Prostate gland (tissue), 2 donors: ENCODE results near the gene DLG2.

ENCODE experiments used
- POLR2A ChIP-seq: fragments of 450-650 bp; IDR thresholded peaks from one replicate; pipeline ENCODE4 v1.6.1; 2016; ENCODE audit warnings: antibody characterized with exemption, mild to moderate bottlenecking
- POLR2AphosphoS5 ChIP-seq: sonication (generic); formaldehyde crosslinking; IDR thresholded peaks from one replicate; pipeline ENCODE4 v1.6.1; 2017; ENCODE audit warnings: antibody characterized with exemption
- TF ChIP-seq, protein P1 (sequence below), 4 experiments: fragments of 200-600 bp in 2 of 4; fragments of 450-650 bp in 2 of 4; sonication (generic) in 2 of 4; IDR thresholded peaks; 1 replicate in 3 of 4; 2 replicates in 1 of 4; pipeline ENCODE4 v1.5.1; 2016 to 2019; ENCODE audit warnings: antibody characterized with exemption in 4 of 4, mild to moderate bottlenecking in 2 of 4, moderate library complexity in 2 of 4

GRCh38 chr11:84564180-84564866 is 1062.8 kb downstream of the DLG2 start:
- TF ChIP-seq, protein P1, sequence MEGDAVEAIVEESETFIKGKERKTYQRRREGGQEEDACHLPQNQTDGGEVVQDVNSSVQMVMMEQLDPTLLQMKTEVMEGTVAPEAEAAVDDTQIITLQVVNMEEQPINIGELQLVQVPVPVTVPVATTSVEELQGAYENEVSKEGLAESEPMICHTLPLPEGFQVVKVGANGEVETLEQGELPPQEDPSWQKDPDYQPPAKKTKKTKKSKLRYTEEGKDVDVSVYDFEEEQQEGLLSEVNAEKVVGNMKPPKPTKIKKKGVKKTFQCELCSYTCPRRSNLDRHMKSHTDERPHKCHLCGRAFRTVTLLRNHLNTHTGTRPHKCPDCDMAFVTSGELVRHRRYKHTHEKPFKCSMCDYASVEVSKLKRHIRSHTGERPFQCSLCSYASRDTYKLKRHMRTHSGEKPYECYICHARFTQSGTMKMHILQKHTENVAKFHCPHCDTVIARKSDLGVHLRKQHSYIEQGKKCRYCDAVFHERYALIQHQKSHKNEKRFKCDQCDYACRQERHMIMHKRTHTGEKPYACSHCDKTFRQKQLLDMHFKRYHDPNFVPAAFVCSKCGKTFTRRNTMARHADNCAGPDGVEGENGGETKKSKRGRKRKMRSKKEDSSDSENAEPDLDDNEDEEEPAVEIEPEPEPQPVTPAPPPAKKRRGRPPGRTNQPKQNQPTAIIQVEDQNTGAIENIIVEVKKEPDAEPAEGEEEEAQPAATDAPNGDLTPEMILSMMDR (IDR thresholded peaks at IDR 0.05) = peak; percentile 54 to 64 (median 60)
- TF ChIP-seq POLR2AphosphoS5 = no peak
- no peak for TF ChIP-seq POLR2A
